ENCODE data around the gene MPV17.
"Not testable (repeated sequence)": the region's sequence is repeated elsewhere in the genome, so short reads cannot be mapped to it uniquely, and the experiment has no call there.

DNA sequence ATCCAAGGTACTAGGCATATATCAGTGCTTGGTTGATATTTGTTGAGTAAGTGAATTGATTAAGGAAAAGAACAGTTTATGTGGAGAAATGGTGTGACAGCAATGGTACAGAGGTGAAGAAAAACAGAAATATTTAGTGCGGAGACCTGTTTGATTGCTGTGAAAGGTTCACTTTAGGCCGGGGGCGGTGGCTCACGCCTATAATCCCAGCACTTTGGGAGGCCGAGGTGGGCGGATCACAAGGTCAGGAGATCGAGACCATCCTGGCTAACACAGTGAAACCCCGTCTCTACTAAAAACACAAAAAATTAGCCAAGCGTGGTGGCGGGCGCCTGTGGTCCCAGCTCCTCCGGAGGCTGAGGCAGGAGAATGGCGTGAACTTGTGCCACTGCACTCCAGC, 54.6 kb downstream of the MPV17 start:
- TF ChIP-seq POLR2AphosphoS5 (IDR thresholded peaks at IDR 0.05; ENCODE audit: low read depth, low read length); TAF1 (IDR thresholded peaks at IDR 0.05; ENCODE audit: borderline replicate concordance, low read depth, low read length): not testable (repeated sequence)
